Measurements from ENCODE around the gene EDA.

EDA gene

DNA sequence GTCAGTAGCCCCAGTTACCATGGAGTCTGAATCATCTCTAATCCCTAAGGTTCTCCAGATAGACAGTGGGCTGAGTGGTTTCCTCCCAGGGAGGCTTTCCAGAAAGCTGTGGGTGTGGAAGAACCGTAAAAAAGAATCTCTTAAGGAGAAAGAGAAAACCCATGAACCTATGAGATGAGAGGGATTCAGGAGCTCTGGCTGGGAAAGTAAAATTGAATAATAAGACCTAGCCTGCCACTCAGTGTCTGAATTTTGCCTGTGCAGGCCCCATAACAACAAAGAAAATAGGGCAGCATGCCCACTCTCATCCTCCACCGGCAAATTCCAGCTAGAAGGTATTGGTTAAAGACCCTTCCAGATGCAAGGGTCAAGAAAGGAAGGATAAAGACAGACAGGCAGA, 416.9 kb downstream of the EDA start:
- no peak for TF ChIP-seq CTCF (IDR thresholded peaks at IDR 0.05; ENCODE audit: low read depth, low read length)
- no peaks in the 10 kb centered on the region for H3K4me1 ChIP-seq
- no peaks in the 10 kb centered on the region for H3K9me3 ChIP-seq
- no peaks in the 10 kb centered on the region for H3K27me3 ChIP-seq
- no peaks in the 10 kb centered on the region for H3K36me3 ChIP-seq
- DNase-seq: no peak
- no peak overlapping the region for H3K4me3 ChIP-seq (ENCODE audit: low read depth, low read length)

DNA sequence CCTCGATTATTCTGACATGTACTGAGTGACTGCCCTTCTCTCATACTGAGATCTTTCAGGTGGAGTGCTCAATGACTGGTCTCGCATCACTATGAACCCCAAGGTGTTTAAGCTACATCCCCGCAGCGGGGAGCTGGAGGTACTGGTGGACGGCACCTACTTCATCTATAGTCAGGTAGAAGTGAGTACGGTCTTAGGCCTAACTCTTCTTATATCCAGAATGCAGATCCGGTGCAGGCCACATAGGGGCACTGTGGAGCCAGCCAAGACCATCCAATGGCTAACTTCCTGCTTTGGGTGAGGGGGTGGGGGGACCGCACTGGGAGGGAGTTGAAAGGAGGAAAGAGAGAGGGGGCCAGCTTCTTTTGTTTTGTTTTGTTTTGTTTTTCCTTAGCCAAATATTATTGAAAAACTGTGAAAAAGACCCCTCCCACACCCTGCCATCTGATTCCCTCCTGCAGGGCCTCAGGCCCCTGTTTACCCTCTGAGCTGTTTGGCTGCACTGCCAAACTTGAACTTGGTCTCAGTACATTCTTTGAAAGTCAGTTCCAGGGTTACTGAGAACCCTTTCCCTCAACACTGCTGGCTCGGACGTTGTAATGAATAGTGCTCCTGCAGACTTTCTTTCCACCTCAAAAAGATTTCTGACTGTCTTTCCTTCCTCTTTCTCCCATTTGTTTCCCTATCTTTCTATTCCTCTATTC, 417.6 kb downstream of the EDA start:
- TF ChIP-seq CTCF (IDR thresholded peaks at IDR 0.05; ENCODE audit: low read depth, low read length): peak; percentile 61
- DNase-seq: peak; percentile 52
- no peaks in the 10 kb centered on the region for H3K27me3 ChIP-seq

DNA sequence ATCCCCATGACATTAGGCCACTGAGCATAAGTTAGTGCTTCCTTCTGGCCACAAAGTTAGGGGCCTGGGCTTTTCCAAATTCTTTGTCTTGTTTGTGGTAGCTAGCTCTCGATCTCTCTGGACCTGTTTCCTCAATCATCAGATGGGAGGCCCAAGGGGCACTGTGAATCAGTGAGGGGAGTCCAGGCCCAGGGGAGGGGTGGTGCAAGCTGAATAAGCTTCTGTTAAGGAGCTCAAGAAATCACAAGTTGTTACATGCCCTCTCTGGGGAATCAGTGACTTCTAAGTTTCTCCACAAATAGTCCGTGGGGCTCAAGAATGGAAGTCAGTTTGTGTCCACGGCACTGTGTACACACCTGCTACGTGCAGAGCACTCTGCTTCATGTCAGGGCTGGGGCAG, 418.7 kb downstream of the EDA start:
- no peak for TF ChIP-seq CTCF (IDR thresholded peaks at IDR 0.05; ENCODE audit: low read depth, low read length)
- Histone ChIP-seq H3K27me3 (no peaks in the 10 kb centered on the region), H3K36me3 (no peaks in the 10 kb centered on the region), H3K4me3 (ENCODE audit: low read depth, low read length) (no peak overlapping the region), H3K4me1 (no peaks in the 10 kb centered on the region), H3K9me3 (no peaks in the 10 kb centered on the region)
- no peak for DNase-seq

More for the DNA sequence above, 417.6 kb downstream of the EDA start:
- H3K4me1 ChIP-seq: no peaks in the 10 kb centered on the region
- H3K4me3 ChIP-seq (ENCODE audit: low read depth, low read length): no peak overlapping the region
- H3K9me3 ChIP-seq: no peaks in the 10 kb centered on the region
- no peaks in the 10 kb centered on the region for H3K36me3 ChIP-seq

GRCh38 chrX:70038515-70038914, 422.6 kb downstream of the EDA start:
- Histone ChIP-seq H3K4me3 (ENCODE audit: low read depth, low read length) (no peak overlapping the region), H3K9me3 (no peaks in the 10 kb centered on the region), H3K4me1 (no peaks in the 10 kb centered on the region), H3K36me3 (no peaks in the 10 kb centered on the region), H3K27me3 (no peaks in the 10 kb centered on the region)
- TF ChIP-seq CTCF (IDR thresholded peaks at IDR 0.05; ENCODE audit: low read depth, low read length): no peak
- DNase-seq: no peak

DNA sequence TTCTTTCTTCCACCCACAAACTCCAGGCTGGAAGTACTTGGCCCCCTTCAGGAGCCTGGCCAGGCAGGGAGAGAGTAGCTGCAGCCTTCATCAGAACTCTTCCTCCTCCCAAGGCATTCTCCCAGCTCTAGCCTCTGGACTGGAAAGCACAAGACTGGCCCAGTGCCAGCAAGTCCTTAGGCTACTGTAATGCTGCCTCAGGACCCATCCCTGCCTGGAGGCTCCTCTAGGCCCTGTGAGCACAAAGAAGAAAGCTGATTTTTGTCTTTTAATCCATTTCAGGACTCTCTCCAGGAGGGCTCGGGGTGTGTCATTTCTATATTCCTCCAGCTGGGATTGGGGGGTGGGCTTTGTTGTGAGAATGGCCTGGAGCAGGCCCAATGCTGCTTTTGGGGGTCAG, 423.0 kb downstream of the EDA start:
- no peak for TF ChIP-seq CTCF (IDR thresholded peaks at IDR 0.05; ENCODE audit: low read depth, low read length)
- DNase-seq: no peak
- Histone ChIP-seq H3K27me3 (no peaks in the 10 kb centered on the region), H3K36me3 (no peaks in the 10 kb centered on the region), H3K9me3 (no peaks in the 10 kb centered on the region), H3K4me1 (no peaks in the 10 kb centered on the region), H3K4me3 (ENCODE audit: low read depth, low read length) (no peak overlapping the region)

GRCh38 chrX:70039758-70040157, 423.8 kb downstream of the EDA start:
- no peaks in the 10 kb centered on the region for H3K9me3 ChIP-seq
- H3K27me3 ChIP-seq: no peaks in the 10 kb centered on the region
- no peak for DNase-seq
- no peaks in the 10 kb centered on the region for H3K36me3 ChIP-seq
- H3K4me1 ChIP-seq: no peaks in the 10 kb centered on the region
- TF ChIP-seq CTCF (IDR thresholded peaks at IDR 0.05; ENCODE audit: low read depth, low read length): no peak
- no peak overlapping the region for H3K4me3 ChIP-seq (ENCODE audit: low read depth, low read length)

All from BE2C (cell line).